NCI-H1930 (cell line): ENCODE results near the gene PAFAH1B2.
"Not testable (repeated sequence)": the region's sequence is repeated elsewhere in the genome, so short reads cannot be mapped to it uniquely, and the experiment has no call there.

Source experiments
- DNase-seq, 2 experiments: peaks; one replicate each; lab custom pipeline; 2025; lab: John Stamatoyannopoulos, UW

Gene PAFAH1B2, protein sequence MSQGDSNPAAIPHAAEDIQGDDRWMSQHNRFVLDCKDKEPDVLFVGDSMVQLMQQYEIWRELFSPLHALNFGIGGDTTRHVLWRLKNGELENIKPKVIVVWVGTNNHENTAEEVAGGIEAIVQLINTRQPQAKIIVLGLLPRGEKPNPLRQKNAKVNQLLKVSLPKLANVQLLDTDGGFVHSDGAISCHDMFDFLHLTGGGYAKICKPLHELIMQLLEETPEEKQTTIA

DNA sequence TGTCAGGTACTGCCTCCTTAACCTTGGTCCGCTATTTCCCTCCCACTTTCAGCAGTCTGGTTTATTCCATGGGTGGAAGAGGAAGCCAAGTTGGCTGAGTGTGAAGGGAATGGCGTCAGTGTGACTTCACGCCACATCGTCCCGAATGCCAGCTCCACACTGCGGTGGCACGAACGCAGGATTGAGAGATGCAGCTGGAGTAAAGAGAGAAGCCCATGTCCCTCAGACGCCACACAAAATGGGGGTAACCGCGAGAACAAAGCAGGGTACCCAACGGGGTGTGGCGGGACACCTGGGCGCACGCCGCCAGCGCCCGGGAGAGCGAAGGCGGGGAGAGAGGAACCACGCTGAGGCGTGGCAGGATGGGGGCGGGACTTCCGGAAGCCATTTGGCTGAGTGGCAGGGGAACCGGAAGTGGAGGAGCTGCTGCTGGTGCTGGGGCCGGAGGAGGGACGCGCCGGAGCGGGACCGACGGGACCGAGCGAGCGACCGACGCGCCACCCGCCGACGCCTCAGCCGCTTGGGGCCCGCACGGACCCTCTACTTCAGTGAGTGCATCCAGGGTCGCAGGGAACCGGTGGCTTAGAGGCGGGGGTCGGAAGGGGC, at the start of gene PAFAH1B2:
Gene PAFAH1B2 (plus strand): TSS at position 417 of the 606 bp plus-strand sequence. CDS start 8,161 bp downstream, outside the sequence.
- DNase-seq, result peak; percentile 85 to 89

GRCh38 chr11:117094776-117095175, 49.3 kb upstream of the PAFAH1B2 start:
- no peak for DNase-seq

GRCh38 chr11:117095284-117096161, 48.6 kb upstream of the PAFAH1B2 start:
- no peak for DNase-seq

DNA sequence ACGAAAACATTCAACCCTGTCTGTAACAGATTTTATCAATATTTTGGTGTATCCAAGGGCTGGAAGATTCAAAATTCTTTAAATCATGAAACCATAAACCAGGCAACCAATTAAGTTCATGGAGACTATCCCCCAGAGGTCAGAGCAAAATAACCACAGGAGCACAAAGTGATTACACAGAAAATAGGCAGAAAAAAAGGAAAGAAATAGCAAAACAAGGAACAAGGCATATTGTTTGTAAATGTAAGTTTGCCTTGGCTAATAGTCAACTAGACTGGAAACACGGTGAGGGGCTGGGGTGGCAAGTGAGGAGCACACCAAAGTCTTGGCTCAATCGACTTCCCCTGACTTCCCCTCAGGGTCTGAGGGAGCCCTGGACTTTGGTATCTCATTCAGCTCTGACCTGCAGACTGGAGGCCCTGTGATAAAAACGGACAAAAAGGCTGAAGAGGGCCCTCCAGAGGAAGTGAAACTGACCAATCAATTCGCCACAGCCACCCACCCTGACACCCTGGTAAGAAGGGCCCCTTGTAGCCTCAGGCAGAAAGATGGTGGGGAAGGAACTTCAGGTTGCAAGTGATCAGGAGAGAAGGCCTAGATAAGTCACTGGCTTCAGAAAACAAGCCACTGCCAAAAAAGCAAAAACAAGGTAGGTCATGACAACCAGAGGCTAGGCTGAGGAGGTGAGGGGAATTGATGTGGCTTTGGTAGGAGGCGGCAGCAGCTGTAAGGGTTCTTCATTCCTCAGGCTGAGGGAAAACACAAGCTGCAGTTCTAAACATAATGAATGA, 47.7 kb upstream of the PAFAH1B2 start:
- DNase-seq, result no peak

GRCh38 chr11:117097014-117097388, 47.1 kb upstream of the PAFAH1B2 start:
- DNase-seq, result no peak

GRCh38 chr11:117097389-117098268, 46.5 kb upstream of the PAFAH1B2 start:
- no peak for DNase-seq

- DNase-seq, result peak; percentile 75 to 95
Observed at GRCh38 chr11:117098269-117099232, 45.5 kb upstream of the PAFAH1B2 start, which contains the start of gene SIK3. Gene SIK3, minus strand, starts transcription at chr11:117098428. Its CDS starts 13 bp downstream, at chr11:117098415.

DNA sequence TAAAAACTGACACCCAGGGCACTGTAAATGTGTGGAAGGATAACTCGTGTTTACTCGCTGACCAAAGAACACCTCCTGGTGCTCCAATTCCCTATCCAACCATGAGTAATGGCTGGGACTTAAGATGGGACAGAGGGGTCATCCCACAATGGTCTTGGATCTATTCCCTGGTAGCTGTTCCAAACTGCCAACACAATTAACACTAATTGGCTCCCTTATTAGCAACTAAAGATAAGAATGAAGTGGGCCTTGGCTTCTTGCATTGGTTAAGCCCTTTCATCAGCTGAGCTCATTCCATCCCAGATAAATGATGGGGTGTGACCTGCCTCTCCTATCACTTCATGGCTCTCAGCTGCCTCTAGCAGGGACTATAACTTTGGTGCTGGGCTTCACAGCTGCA, 44.4 kb upstream of the PAFAH1B2 start:
- no peak for DNase-seq

- no peak for DNase-seq
Observed at GRCh38 chr11:117100556-117100955, 43.5 kb upstream of the PAFAH1B2 start.

GRCh38 chr11:117107701-117108590, 36.1 kb upstream of the PAFAH1B2 start:
- DNase-seq, result no peak

- DNase-seq, result no peak
Observed at GRCh38 chr11:117110294-117110950, 33.7 kb upstream of the PAFAH1B2 start.

- DNase-seq, result not testable (repeated sequence)
Observed at GRCh38 chr11:117112497-117112896, 31.6 kb upstream of the PAFAH1B2 start.

- not testable (repeated sequence) for DNase-seq
Observed at GRCh38 chr11:117112939-117113338, 31.1 kb upstream of the PAFAH1B2 start.

- DNase-seq, result no peak
Observed at GRCh38 chr11:117117681-117118080, 26.4 kb upstream of the PAFAH1B2 start.

GRCh38 chr11:117121176-117121575, 22.9 kb upstream of the PAFAH1B2 start:
- DNase-seq, result no peak

DNA sequence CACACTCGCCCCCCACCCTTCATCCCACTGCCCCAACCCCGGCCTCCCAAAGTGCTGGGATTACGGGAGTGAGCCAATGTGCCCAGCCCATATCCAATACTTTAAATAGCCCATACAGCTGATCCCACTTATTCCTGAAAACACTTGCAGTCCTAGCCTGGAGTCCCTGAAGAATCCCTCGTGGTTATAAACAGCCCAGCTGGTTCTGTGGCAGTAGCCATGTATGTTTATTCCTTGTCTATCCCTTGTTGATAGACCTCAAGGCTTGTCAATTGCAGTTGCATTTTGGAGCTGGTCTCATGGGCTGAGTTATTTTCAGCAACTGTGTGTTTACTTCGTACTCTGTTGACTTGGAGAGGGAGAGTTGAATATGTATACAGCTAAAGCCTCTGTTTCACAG, 21.5 kb upstream of the PAFAH1B2 start:
- no peak for DNase-seq

GRCh38 chr11:117126223-117126965, 17.7 kb upstream of the PAFAH1B2 start:
- no peak for DNase-seq
